Karpas-422 (cell line): Measurements from ENCODE around the gene CLEC18A. TPM values are rescaled to one million over a fixed set of nuclear protein-coding genes. Genes with fewer than 3 reads are reported as not detected.

Experiments used
- DNase-seq: peaks from one replicate; pipeline ENCODE4 v3.0.0-alpha.2; 2015
- H2AFZ ChIP-seq: fragments of 200-600 bp; sonication (generic); 2 replicates; pipeline ENCODE4 v1.6.1; 2014; ENCODE audit warnings: antibody characterized with exemption, low read length, mixed read lengths
- H3K27ac ChIP-seq: fragments of 200-600 bp; sonication (generic); 2 replicates; pipeline ENCODE4 v1.5.1; 2014; ENCODE audit warnings: mild to moderate bottlenecking, low read length, moderate library complexity
- H3K27me3 ChIP-seq: fragments of 200-600 bp; sonication (generic); 2 replicates; pipeline ENCODE4 v1.6.1; 2014; ENCODE audit warnings: low read length, mixed read lengths
- H3K36me3 ChIP-seq: fragments of 200-600 bp; sonication (generic); 2 replicates; pipeline ENCODE4 v1.6.1; 2014; ENCODE audit warnings: low read length, mixed read lengths; ENCODE audit not compliant: insufficient read depth
- H3K4me1 ChIP-seq: fragments of 200-600 bp; sonication (generic); 2 replicates; pipeline ENCODE4 v1.6.1; 2014; ENCODE audit warnings: mild to moderate bottlenecking, low read length, mixed read lengths
- H3K4me2 ChIP-seq: fragments of 200-600 bp; sonication (generic); 2 replicates; pipeline ENCODE4 v1.6.1; 2014; ENCODE audit warnings: low read length, low read depth, mild to moderate bottlenecking; ENCODE audit not compliant: poor library complexity, severe bottlenecking
- H3K4me3 ChIP-seq: fragments of 200-600 bp; sonication (generic); 2 replicates; pipeline ENCODE4 v1.5.1; 2014; ENCODE audit warnings: mild to moderate bottlenecking, antibody characterized with exemption, low read length, mixed read lengths
- H3K79me2 ChIP-seq: fragments of 200-600 bp; sonication (generic); 2 replicates; pipeline ENCODE4 v1.6.1; 2014; ENCODE audit warnings: mild to moderate bottlenecking, low read length, mixed read lengths
- H3K9ac ChIP-seq: fragments of 200-600 bp; sonication (generic); 2 replicates; pipeline ENCODE4 v1.6.0; 2014; ENCODE audit warnings: low read length
- H3K9me2 ChIP-seq: fragments of 200-600 bp; sonication (generic), shearing (Covaris generic); replicated peaks from 2 replicates; pipeline ENCODE4 v1.6.0; 2014; ENCODE audit warnings: mild to moderate bottlenecking, low read length, moderate library complexity; ENCODE audit not compliant: insufficient read depth
- H3K9me3 ChIP-seq: fragments of 300-700, 200-600 bp; sonication (generic); 2 replicates; pipeline ENCODE4 v1.6.1; 2014; ENCODE audit warnings: low read length, mixed read lengths
- H4K20me1 ChIP-seq: fragments of 200-600 bp; sonication (generic); 2 replicates; pipeline ENCODE4 v1.6.1; 2014; ENCODE audit warnings: mild to moderate bottlenecking, antibody characterized with exemption, low read length, low read depth; ENCODE audit not compliant: insufficient read depth
- total RNA-seq: library from RNA; depleted of rRNA; stranded (reverse); fragments of >200 nt; shearing (Covaris generic); gene quantifications from 2 replicates; pipeline ENCODE4 v1.2.3, GENCODE V29; 2014; ENCODE audit warnings: low replicate concordance

Gene CLEC18A
- total RNA-seq, 1 experiment from 2014 or later: 4.9 TPM

DNA sequence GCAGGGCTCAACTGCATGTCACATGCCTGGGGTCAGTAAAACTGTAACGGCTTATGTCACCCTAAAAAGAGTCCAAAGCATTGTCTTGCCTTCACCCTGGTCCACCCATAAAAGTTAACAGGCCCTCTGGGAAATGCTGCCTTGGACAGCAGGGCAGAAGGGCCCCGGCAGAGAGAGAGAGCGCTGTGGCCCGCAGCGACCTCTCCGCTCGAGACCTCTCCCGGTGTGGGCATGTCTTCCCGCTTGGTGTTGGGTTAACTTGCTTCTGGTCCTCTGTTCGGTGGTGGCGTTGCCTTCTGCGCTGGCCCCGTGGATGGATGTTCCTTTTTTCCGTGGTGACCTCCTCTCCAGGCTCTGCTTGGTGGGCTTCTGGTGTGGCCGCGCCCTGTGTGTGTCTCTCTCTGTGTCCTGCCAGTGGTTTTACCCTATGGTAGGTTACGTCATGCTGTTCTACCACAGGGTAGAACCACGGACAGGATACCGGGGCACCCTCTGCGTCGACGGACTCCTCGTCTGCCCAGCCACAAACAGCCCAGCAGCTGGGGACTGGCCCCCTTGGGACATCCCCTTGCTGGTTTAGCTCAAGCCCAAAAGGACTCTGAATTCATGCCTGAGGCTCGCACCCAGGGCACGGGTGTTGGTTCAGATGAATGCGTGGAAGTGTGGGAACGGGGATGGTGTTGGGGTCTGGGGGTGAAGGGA is 18.3 kb upstream of the CLEC18A start:
- no peak for DNase-seq
- no peaks in the 10 kb centered on the region for H3K9me2 ChIP-seq
- no peak overlapping the region for H3K27ac ChIP-seq
- H3K27me3 ChIP-seq: no peaks in the 10 kb centered on the region
- H3K4me2 ChIP-seq: no peak overlapping the region
- no peaks in the 10 kb centered on the region for H4K20me1 ChIP-seq
- no peaks in the 10 kb centered on the region for H3K79me2 ChIP-seq
- H3K36me3 ChIP-seq: no peaks in the 10 kb centered on the region; the same call in 1 of the 2 replicates
- no peak overlapping the region for H3K9ac ChIP-seq
- no peak overlapping the region for H3K4me3 ChIP-seq
- no peaks in the 10 kb centered on the region for H3K4me1 ChIP-seq
- H3K9me3 ChIP-seq: no peaks in the 10 kb centered on the region
- H2AFZ ChIP-seq: no peak overlapping the region

DNA sequence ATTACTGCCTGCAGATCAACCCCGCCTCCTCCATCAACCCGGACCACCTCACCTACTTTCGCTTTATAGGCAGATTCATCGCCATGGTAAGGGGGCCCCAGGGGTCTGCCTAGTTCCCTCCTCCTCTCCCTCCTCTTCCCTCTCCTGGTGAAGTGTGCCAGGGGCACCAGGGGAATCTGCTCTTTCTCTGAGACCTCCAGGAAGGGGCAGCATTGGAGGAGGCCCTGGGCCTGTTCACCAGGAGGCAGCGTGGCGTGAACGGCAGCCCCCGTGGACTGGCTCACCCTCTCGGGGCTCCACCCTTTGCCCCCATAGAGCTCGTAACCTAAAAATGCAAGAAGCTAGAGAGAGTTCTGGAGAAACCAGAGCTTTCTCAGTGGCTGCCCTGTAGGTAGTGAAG is 17.1 kb upstream of the CLEC18A start:
- Histone ChIP-seq H3K79me2 (no peaks in the 10 kb centered on the region), H3K9me2 (no peaks in the 10 kb centered on the region), H3K4me1 (no peaks in the 10 kb centered on the region), H3K27me3 (no peaks in the 10 kb centered on the region), H3K4me2 (no peak overlapping the region), H4K20me1 (no peaks in the 10 kb centered on the region), H3K9ac (no peak overlapping the region), H3K4me3 (no peak overlapping the region), H3K36me3 (no peaks in the 10 kb centered on the region; the same call in 1 of the 2 replicates), H2AFZ (no peak overlapping the region), H3K27ac (no peak overlapping the region), H3K9me3 (no peaks in the 10 kb centered on the region)
- DNase-seq: no peak

DNA sequence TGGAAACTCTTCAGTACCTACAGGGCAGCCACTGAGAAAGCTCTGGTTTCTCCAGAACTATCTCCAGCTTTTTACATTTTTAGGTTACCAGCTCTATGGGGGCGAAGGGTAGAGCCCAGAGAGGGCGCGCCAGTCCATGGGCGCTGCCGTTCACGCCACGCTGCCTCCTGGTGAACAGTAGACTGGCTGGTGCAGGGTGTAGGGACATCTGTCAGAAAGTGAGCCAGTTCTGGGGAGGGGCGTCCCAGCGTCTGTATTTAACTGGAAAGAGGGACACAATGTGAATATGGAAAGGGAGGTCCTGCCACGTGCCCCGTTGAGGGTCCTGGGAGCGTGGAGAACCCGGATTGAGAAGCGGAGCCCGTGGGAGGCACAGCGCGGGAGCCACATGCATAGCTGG is 16.4 kb upstream of the CLEC18A start:
- Histone ChIP-seq H4K20me1 (no peaks in the 10 kb centered on the region), H3K36me3 (no peaks in the 10 kb centered on the region; the same call in 1 of the 2 replicates), H3K9me2 (no peaks in the 10 kb centered on the region), H3K9me3 (no peaks in the 10 kb centered on the region), H2AFZ (no peak overlapping the region), H3K27ac (no peak overlapping the region), H3K4me1 (no peaks in the 10 kb centered on the region), H3K4me2 (no peak overlapping the region), H3K9ac (no peak overlapping the region), H3K4me3 (no peak overlapping the region), H3K27me3 (no peaks in the 10 kb centered on the region), H3K79me2 (no peaks in the 10 kb centered on the region)
- DNase-seq: no peak

DNA sequence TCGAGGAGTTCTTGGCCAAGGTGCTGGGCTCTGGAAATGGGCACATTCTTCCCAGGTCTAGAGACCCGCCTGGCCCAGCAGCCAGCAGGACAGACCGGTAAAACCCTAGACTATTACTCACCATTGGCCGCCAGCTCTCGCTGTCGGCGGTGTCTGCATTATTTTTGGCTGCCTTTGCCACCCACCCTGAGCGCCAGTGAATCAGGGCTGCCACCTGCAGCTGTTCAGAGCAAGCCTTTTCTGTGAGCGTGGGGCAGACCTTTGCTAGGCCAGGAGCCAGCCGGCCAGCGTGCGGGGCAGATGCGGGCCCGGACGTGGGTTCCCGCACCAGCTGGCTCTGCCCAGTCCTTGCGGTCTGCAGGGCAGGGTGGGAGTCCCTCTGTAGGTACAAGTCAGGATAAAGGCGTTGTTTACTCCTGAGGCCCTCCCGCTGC is 15.8 kb upstream of the CLEC18A start:
- Histone ChIP-seq H3K36me3 (no peaks in the 10 kb centered on the region; the same call in 1 of the 2 replicates), H3K4me3 (no peak overlapping the region), H3K9ac (no peak overlapping the region), H3K4me1 (no peaks in the 10 kb centered on the region), H3K4me2 (no peak overlapping the region), H2AFZ (no peak overlapping the region), H3K27me3 (no peaks in the 10 kb centered on the region), H3K9me2 (no peaks in the 10 kb centered on the region), H3K79me2 (no peaks in the 10 kb centered on the region), H3K27ac (no peak overlapping the region), H4K20me1 (no peaks in the 10 kb centered on the region), H3K9me3 (no peaks in the 10 kb centered on the region)
- DNase-seq: no peak

- Histone ChIP-seq H3K27me3 (no peaks in the 10 kb centered on the region), H3K4me1 (no peaks in the 10 kb centered on the region), H3K36me3 (no peaks in the 10 kb centered on the region; the same call in 1 of the 2 replicates), H3K9ac (no peak overlapping the region), H2AFZ (no peak overlapping the region), H3K79me2 (no peaks in the 10 kb centered on the region), H3K4me3 (no peak overlapping the region), H3K4me2 (no peak overlapping the region), H3K9me3 (no peaks in the 10 kb centered on the region), H3K27ac (no peak overlapping the region), H4K20me1 (no peaks in the 10 kb centered on the region), H3K9me2 (no peaks in the 10 kb centered on the region)
- no peak for DNase-seq
Measured at GRCh38 chr16:69935740-69936139, 15.4 kb upstream of the CLEC18A start.

GRCh38 chr16:69936252-69936651 is 14.9 kb upstream of the CLEC18A start:
- DNase-seq: no peak
- H3K4me1 ChIP-seq: no peaks in the 10 kb centered on the region
- no peak overlapping the region for H3K9ac ChIP-seq
- H3K9me3 ChIP-seq: no peaks in the 10 kb centered on the region
- H3K9me2 ChIP-seq: no peaks in the 10 kb centered on the region
- no peak overlapping the region for H3K27ac ChIP-seq
- no peak overlapping the region for H2AFZ ChIP-seq
- no peak overlapping the region for H3K4me2 ChIP-seq
- no peaks in the 10 kb centered on the region for H3K79me2 ChIP-seq
- no peaks in the 10 kb centered on the region for H3K27me3 ChIP-seq
- no peaks in the 10 kb centered on the region for H4K20me1 ChIP-seq
- no peaks in the 10 kb centered on the region; the same call in 1 of the 2 replicates for H3K36me3 ChIP-seq
- no peak overlapping the region for H3K4me3 ChIP-seq

DNA sequence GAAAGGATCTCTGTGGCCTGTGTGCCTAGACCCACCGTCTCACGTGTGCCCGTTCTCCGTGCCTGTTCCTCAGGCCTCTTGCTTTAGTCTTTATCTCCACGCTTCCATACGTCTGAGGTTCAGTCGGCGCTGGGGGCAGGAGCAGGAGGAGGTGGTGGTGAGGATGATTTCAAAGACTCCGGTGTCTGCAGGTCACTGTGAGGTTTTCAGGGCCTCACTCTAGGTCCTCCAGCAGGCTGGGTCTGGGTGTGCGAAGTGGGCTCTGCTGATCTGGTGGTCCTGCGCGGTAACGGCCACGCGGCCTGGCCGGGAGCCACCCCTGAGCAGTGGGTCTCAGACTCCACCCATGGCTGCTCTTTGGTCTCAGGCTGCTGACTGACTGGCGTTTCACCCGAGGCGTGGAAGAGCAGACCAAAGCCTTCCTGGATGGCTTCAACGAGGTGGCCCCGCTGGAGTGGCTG is 14.4 kb upstream of the CLEC18A start:
- no peaks in the 10 kb centered on the region for H3K36me3 ChIP-seq
- no peak overlapping the region for H3K9ac ChIP-seq
- no peaks in the 10 kb centered on the region for H3K27me3 ChIP-seq

DNA sequence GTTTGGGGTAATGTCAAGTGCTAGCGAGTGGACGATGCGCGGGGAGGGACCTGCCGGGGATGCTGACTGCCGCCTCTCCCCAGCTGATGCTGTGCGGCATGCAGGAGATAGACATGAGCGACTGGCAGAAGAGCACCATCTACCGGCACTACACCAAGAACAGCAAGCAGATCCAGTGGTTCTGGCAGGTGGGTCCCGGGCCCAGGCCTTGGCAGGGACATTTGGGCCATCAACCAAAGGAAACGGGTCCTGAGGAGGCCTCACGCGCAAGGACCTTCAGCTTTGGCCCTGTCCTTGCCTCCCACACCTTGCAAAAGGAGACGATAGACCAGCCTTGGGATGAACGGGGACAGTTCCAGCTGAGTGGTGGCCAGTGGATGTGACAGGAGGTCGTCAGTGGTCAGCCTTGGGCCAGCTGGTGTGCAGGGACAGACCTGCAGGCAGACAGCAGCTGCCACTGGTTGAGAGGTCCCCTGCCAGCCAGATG is 13.6 kb upstream of the CLEC18A start:
- H4K20me1 ChIP-seq: no peaks in the 10 kb centered on the region
- H3K4me2 ChIP-seq: no peak overlapping the region
- H3K9me2 ChIP-seq: no peaks in the 10 kb centered on the region
- H3K79me2 ChIP-seq: no peaks in the 10 kb centered on the region
- no peaks in the 10 kb centered on the region for H3K27me3 ChIP-seq
- DNase-seq: no peak
- H2AFZ ChIP-seq: no peak overlapping the region
- H3K9me3 ChIP-seq: no peaks in the 10 kb centered on the region
- H3K36me3 ChIP-seq: no peaks in the 10 kb centered on the region
- no peaks in the 10 kb centered on the region for H3K4me1 ChIP-seq
- H3K27ac ChIP-seq: no peak overlapping the region
- no peak overlapping the region for H3K4me3 ChIP-seq
- no peak overlapping the region for H3K9ac ChIP-seq

More for the DNA sequence above, 14.4 kb upstream of the CLEC18A start:
- Histone ChIP-seq H3K4me2 (no peak overlapping the region), H3K4me1 (no peaks in the 10 kb centered on the region), H2AFZ (no peak overlapping the region), H3K9me3 (no peaks in the 10 kb centered on the region), H4K20me1 (no peaks in the 10 kb centered on the region), H3K27ac (no peak overlapping the region), H3K79me2 (no peaks in the 10 kb centered on the region), H3K4me3 (no peak overlapping the region), H3K9me2 (no peaks in the 10 kb centered on the region)
- no peak for DNase-seq
